VCaP (cell line): Measurements from ENCODE around the gene ANKRD11.

Source experiments
- H3K27ac ChIP-seq: fragments of 450-650 bp; 2 replicates; pipeline ENCODE4 v1.5.1; 2017
- TF ChIP-seq, protein P1 (sequence below): fragments of 450-650 bp; conservative IDR thresholded peaks from 2 replicates; pipeline ENCODE4 v1.5.1; 2017; ENCODE audit warnings: mild to moderate bottlenecking, moderate library complexity

Gene ANKRD11

DNA sequence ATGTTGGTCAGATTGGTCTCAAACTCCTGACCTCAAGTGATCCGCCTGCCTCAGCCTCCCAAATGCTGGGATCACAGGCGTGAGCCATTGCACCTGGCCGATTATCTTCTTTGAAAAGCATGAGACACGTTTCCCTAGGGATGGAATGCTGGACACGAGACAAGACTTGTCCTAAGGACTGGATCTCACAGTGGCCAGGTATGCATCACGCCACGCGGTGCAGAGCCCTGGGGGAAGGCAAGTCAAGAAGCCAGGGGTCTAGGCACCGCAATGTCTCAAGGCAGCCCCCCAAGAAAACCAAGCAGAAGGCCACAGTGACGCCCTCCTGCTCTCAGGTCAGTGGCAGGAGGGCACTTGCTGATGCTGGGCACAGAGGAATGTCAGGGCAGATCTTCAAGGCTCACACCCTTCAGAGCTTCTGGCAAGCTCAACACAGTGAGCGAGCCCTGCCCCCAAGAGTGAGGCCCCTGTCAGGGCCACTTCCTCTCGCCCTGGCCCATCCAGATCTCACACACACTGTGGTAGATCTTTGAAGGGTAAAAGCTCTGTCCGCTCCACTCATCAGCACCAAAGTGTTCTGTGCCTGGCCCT, 138.2 kb downstream of the ANKRD11 start:
- no peak overlapping the region for H3K27ac ChIP-seq
- TF ChIP-seq, protein P1, sequence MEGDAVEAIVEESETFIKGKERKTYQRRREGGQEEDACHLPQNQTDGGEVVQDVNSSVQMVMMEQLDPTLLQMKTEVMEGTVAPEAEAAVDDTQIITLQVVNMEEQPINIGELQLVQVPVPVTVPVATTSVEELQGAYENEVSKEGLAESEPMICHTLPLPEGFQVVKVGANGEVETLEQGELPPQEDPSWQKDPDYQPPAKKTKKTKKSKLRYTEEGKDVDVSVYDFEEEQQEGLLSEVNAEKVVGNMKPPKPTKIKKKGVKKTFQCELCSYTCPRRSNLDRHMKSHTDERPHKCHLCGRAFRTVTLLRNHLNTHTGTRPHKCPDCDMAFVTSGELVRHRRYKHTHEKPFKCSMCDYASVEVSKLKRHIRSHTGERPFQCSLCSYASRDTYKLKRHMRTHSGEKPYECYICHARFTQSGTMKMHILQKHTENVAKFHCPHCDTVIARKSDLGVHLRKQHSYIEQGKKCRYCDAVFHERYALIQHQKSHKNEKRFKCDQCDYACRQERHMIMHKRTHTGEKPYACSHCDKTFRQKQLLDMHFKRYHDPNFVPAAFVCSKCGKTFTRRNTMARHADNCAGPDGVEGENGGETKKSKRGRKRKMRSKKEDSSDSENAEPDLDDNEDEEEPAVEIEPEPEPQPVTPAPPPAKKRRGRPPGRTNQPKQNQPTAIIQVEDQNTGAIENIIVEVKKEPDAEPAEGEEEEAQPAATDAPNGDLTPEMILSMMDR: no peak

DNA sequence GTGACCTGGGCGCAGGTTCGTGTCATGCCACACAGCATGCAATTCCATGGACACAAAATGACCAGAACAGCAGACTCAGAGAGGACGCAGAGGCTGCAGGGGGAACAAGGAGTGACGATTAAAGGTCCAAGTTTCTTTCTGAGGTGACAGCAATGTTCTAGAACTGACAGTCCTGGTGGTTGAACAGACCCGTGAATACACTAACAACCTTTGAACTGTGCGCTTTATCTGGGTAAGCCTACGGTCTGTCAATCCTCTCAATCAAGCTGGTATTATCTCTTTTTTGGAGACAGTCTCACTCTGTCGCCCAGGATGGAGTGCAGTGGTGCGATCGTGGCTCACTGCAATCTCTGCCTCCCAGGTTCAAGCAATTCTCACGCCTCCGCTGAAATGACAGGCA, 138.7 kb downstream of the ANKRD11 start:
- TF ChIP-seq, protein P1: no peak
- H3K27ac ChIP-seq: no peak overlapping the region

DNA sequence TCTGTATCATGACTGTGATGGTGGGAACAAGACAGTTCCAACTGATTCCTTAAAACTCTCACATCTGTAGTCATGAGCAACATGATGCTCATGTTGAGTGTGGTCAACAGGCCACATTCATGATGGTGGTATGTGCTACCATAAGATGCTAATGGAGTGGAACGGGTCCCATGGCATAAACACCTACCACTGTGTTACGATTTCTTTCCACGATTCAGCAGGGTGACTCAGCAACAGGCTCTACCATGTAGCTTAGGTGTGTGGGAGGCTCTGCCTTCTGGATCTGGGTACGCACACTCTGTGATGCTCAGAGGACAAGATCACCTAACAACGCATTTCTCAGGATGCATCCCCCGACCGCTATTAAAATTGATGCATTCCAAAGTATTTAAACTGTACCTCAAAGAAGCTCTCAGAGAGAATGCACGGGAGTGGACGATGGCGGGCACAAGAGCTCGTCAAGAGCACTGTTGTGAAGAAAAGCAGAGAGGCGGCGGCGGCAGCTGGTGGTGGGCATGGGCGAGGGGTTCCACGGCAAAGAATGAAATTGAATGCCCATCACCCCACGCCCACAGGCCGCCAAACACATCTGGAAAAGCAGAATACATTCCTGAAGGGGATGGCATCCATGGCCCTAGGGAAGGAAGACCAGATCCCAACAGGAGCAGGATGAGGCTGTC, 139.5 kb downstream of the ANKRD11 start:
- TF ChIP-seq, protein P1: no peak
- H3K27ac ChIP-seq: no peak overlapping the region

DNA sequence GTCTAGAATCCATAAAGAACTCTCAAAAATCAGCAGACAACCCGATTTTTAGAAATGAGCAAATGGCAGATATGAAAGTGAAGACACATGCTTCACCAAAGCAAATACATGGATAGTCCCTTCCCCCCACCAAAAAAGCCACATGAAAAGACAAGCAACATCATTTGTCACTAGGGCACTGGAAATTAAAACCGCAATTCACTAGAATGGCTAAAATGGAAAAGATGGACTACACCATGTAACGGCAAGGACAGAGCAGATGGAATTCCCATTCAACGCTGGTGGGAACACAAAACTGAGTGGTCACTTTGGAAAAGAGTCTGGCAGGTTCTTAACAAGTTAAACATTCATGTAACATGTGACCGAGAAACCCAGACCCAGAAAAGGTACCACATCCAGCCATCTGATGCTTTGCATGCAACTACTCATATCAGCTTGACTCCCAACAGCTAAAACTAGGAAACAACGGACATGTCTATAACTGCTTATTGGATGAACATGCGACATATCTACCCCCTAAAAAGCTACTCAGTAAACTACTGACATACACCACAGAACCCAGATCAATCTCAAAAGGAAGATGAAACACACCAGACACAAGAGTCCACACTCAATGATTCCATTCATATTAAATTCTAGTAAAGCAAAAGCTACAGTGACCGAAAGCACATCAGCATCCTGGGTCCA, 140.3 kb downstream of the ANKRD11 start:
- TF ChIP-seq, protein P1: no peak
- H3K27ac ChIP-seq: no peak overlapping the region

DNA sequence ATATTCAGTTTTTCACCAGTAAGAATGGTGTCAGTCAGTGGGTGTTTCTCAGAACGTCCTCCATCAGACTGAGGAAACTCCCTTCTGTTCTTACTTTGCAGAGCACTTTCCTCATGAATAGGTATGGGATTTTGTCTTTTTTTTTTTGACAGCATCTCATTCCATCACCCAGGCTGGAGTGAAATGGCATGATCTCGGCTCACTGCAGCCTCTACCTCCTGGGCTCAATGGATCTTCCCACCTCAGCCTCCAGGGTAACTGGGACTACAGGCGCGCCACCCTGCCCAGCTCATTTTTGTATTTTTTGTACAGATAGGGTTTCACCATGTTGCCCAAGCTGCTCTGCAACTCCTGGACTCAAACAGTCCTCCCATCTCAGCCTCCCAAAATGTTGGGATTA, 142.6 kb downstream of the ANKRD11 start:
- H3K27ac ChIP-seq: no peak overlapping the region
- TF ChIP-seq, protein P1: no peak

DNA sequence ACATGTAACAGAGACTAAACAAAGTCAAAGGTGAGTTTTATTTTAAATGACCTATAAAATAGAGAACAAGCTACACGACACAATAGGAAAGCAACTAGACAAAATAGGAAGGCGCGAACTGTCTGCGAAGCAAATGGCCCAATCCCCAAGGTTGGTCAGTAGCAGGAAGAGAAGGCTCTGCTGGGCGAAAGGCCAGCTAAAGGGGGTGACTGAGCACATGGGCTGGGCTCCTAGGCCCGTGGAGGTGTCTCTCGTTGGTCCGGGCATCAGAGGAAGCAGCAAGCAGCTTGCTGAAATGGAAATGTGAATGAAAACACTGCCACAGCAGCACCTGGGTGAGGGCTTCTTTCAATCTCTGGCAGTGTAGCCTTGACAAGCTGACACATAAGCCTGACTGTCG, 143.5 kb downstream of the ANKRD11 start:
- no peak overlapping the region for H3K27ac ChIP-seq
- TF ChIP-seq, protein P1: no peak

DNA sequence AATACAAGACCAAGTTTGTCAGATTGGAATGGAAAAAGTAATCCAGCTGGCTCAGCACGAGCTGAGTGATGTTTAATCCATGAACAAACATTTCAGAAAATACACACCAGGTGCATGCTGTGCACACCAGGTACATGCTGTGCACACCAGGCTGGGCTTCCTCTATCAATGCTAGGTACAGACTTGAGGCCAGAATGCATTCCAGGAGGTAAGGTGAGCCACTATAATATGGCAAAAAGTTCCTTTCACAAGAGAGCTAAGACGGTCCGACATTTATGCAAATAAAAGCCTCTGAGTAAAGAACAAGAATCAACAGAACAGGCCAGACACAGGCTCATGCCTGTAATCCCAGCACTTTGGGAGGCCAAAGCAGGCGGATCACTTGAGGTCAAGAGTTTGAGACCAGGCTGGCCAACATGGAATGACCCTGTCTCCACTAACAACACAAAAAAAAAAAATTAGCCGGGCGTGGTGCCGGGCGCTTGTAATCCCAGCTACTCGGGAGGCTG, 144.7 kb downstream of the ANKRD11 start:
- TF ChIP-seq, protein P1: no peak
- peak overlapping the region; percentile 41; the same call in 1 of the 2 replicates for H3K27ac ChIP-seq
